T-cell (primary cell): Measurements from ENCODE around the gene CYP2W1. TPM values are rescaled to one million over a fixed set of nuclear protein-coding genes. Genes with fewer than 3 reads are reported as not detected.
"Not testable (repeated sequence)": the region's sequence is repeated elsewhere in the genome, so short reads cannot be mapped to it uniquely, and the experiment has no call there.

Experiments used
- ATAC-seq, 4 experiments: fragments of 200-7000 bp in 3 of 4; fragments of 150-1000 bp in 1 of 4; cut with Tn5 transposase; replicated peaks in 1 of 4; 1 replicate in 3 of 4; 2 replicates in 1 of 4; pipeline ENCODE4 v1.10.0; 2021; ENCODE audit warnings: moderate library complexity in 3 of 4, mild to moderate bottlenecking in 2 of 4, moderate number of reproducible peaks in 1 of 4
- CTCF ChIA-PET, 2 donors: fragments of 300-600 bp; sonication (Branson Sonifier 250); formaldehyde crosslinking; loops; one replicate each; lab custom pipeline; 2022; ENCODE audit warnings: antibody characterized with exemption in 2 of 2; lab: Charles Lee
- POLR2A ChIA-PET, 2 donors: fragments of 300-600 bp; sonication (Branson Sonifier 250); formaldehyde crosslinking; loops; one replicate each; lab custom pipeline; 2022; ENCODE audit warnings: antibody characterized with exemption in 2 of 2; lab: Charles Lee
- DNase-seq, 35 experiments: peaks; one replicate each; pipeline versions ENCODE4 v3.0.0 to v3.0.0-alpha.2; 2013 to 2023
- H3K27ac ChIP-seq: one replicate; pipeline ENCODE4 v1.5.1; 2013; ENCODE audit warnings: low read length
- H3K27me3 ChIP-seq, 2 experiments: replicated peaks in 1 of 2; 1 replicate in 1 of 2; 2 replicates in 1 of 2; pipeline versions ENCODE4 v1.6.1 to v1.7.0; 2013; ENCODE audit warnings: low read length in 1 of 2, mixed read lengths in 1 of 2; ENCODE audit not compliant: control insufficient read depth in 2 of 2, insufficient read depth in 2 of 2; ENCODE audit errors: extremely low read depth in 1 of 2
- H3K36me3 ChIP-seq, 2 donors: 1 replicate in 1 of 2; 2 replicates in 1 of 2; pipeline versions ENCODE4 v1.6.1 to v1.7.0; 2013; ENCODE audit warnings: low read length in 1 of 2; ENCODE audit not compliant: control insufficient read depth in 2 of 2, insufficient read depth in 1 of 2; ENCODE audit errors: extremely low read depth in 1 of 2
- H3K4me1 ChIP-seq, 2 experiments: 1 replicate in 1 of 2; 2 replicates in 1 of 2; pipeline versions ENCODE4 v1.6.1 to v1.7.0; 2013; ENCODE audit warnings: low read length in 2 of 2, mixed read lengths in 1 of 2; ENCODE audit not compliant: insufficient read depth in 2 of 2, control insufficient read depth in 1 of 2; ENCODE audit errors: extremely low read depth in 1 of 2
- H3K4me3 ChIP-seq, 2 donors: 1 replicate in 1 of 2; 2 replicates in 1 of 2; pipeline versions ENCODE4 v1.5.1 to v1.7.0; 2013; ENCODE audit warnings: mild to moderate bottlenecking in 2 of 2, low read length in 1 of 2, moderate library complexity in 1 of 2; ENCODE audit not compliant: control insufficient read depth in 1 of 2; ENCODE audit errors: extremely low read depth in 1 of 2
- H3K9me3 ChIP-seq: 2 replicates; pipeline ENCODE4 v1.7.0; 2013
- H3K27ac Mint-ChIP-seq, 2 donors: one replicate each; pipeline ENCODE4 v1.8.0; 2020 to 2021; ENCODE audit warnings: mild to moderate bottlenecking in 2 of 2, mixed read lengths in 2 of 2
- H3K27me3 Mint-ChIP-seq, 2 donors: one replicate each; pipeline ENCODE4 v1.8.0; 2021 to 2022; ENCODE audit warnings: mixed read lengths in 2 of 2
- H3K36me3 Mint-ChIP-seq: one replicate; pipeline ENCODE4 v1.8.0; 2021; ENCODE audit warnings: mixed read lengths
- H3K4me1 Mint-ChIP-seq, 3 donors: one replicate each; pipeline ENCODE4 v1.8.0; 2020 to 2022; ENCODE audit warnings: mixed read lengths in 3 of 3, mild to moderate bottlenecking in 1 of 3
- H3K4me3 Mint-ChIP-seq, 3 donors: one replicate each; pipeline ENCODE4 v1.8.0; 2020 to 2022; ENCODE audit warnings: mild to moderate bottlenecking in 3 of 3, mixed read lengths in 3 of 3, moderate library complexity in 3 of 3
- H3K9me3 Mint-ChIP-seq, 3 donors: one replicate each; pipeline ENCODE4 v1.8.0; 2020 to 2022; ENCODE audit warnings: mixed read lengths in 3 of 3
- WGBS: methylation state at CpG from one replicate; pipeline ENCODE4 v1.1.5; 2013; ENCODE audit warnings: missing lambda C conversion rate; ENCODE audit not compliant: insufficient coverage; 5-methylcytosine and 5-hydroxymethylcytosine counted together
- total RNA-seq, 35 experiments: library from RNA in 6 of 35; stranded (reverse) in 6 of 35; fragments of 120-200 nt in 1 of 35; gene quantifications; one replicate each; pipeline versions ENCODE4 v1.2.1 to v1.2.4 and lab custom pipeline; 2013 to 2026

The CYP2W1 gene
- total RNA-seq, 5 donors from 2014 or later (not counting 1 experiment from before 2014, with no cell fraction given) = 0.19 TPM; not detected in 4

DNA sequence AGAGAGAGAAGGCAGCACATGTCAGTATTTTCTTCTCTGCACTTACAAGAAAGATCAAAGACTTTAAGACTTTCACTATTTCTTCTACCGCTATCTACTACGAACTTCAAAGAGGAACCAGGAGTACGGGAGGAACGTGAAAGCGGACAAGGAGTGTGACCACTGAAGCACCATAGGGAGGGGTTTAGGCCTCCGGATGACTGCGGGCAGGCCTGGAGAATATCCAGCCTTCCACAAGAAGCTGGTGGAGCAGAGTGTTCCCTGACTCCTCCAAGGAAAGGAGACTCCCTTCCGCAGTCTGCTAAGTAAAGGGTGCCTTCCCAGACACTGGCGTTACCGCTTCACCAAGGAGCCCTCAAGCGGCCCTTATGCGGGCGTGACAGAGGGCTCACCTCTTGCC is 22.0 kb upstream of the CYP2W1 start:
- H3K9me3 Mint-ChIP-seq, H3K36me3 Mint-ChIP-seq, DNase-seq, H3K27ac Mint-ChIP-seq, H3K27ac ChIP-seq, H3K4me3 Mint-ChIP-seq, H3K36me3 ChIP-seq, CTCF ChIA-PET, H3K4me3 ChIP-seq, ATAC-seq, H3K9me3 ChIP-seq, H3K27me3 Mint-ChIP-seq: not testable (repeated sequence)
- WGBS = 34% methylated on average over 5 of the region's 13 CpGs
- H3K4me1 Mint-ChIP-seq = peaks cover 10 to 25% (median 22%) of the 10 kb centered on the region in 3 donors
- Histone ChIP-seq H3K27me3 (peaks cover 0 to 44% of the 10 kb centered on the region in 2 experiments), H3K4me1 (peaks cover 4 to 30% of the 10 kb centered on the region in 2 experiments)
- POLR2A ChIA-PET = interaction anchor here in 1 of 2 donors (0.6 kb wide), 1 partner anchor 9 kb away, joined by 12 read pairs; no protein-coding TSS in a partner anchor

DNA sequence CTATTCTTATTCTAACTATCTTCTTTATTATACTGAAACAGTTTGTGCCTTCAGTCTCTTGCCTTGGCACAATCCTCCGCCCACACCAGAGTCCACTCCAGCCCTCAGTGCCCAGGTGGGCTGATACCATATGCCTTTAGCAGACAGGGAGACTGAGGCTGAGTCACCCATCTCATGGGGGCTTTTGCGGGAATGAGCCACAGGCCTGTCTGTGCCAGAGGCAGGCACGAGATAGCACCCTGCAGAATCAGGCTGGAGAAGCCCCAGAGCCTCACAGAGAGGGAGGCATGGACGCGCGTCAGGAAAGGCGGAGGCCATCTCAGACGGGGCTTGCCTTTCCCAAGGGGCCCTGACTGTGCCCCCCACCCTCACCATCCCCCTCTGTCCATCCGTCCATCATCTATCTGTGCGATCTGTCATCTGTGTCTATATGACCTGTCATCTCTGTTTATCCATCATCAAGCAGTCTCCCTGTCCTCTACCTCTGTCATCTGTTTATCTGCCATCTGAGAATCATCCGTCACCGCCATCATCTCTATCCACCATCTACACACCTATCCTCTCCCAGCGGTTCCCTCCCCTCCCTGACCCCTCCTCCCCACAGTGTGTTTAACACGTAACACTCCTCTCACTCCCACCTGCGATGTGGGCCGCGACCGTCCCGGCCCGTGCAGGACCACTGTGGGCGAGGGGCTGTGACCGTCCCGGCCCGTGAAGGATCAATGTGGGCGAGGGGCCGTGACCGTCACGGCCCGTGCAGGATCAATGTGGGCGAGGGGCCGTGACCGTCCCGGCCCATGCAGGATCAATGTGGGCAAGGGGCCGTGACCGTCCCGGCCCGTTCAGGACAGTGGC is 21.2 kb upstream of the CYP2W1 start:
- no peak overlapping the region for H3K27ac Mint-ChIP-seq
- Histone ChIP-seq H3K36me3 (peaks cover 0 to 6% of the 10 kb centered on the region in 2 donors), H3K4me1 (peaks cover 4 to 30% of the 10 kb centered on the region in 2 experiments), H3K27me3 (peaks cover 0 to 42% of the 10 kb centered on the region in 2 experiments), H3K9me3 (no peaks in the 10 kb centered on the region), H3K4me3 (no peak overlapping the region), H3K27ac (no peak overlapping the region)
- no peaks in the 10 kb centered on the region for H3K36me3 Mint-ChIP-seq
- WGBS = 93% methylated on average over 31 of the region's 37 CpGs
- ChIA-PET POLR2A (interaction anchor here in 1 of 2 donors (0.6 kb wide), 1 partner anchor 8 kb away, joined by 12 read pairs; no protein-coding TSS in a partner anchor), CTCF (no interaction called here)
- no peak overlapping the region for H3K4me3 Mint-ChIP-seq
- no peak for ATAC-seq
- H3K4me1 Mint-ChIP-seq = peaks cover 16 to 29% (median 22%) of the 10 kb centered on the region in 3 donors
- no peak for DNase-seq
- no peaks in the 10 kb centered on the region for H3K27me3 Mint-ChIP-seq
- no peaks in the 10 kb centered on the region for H3K9me3 Mint-ChIP-seq

DNA sequence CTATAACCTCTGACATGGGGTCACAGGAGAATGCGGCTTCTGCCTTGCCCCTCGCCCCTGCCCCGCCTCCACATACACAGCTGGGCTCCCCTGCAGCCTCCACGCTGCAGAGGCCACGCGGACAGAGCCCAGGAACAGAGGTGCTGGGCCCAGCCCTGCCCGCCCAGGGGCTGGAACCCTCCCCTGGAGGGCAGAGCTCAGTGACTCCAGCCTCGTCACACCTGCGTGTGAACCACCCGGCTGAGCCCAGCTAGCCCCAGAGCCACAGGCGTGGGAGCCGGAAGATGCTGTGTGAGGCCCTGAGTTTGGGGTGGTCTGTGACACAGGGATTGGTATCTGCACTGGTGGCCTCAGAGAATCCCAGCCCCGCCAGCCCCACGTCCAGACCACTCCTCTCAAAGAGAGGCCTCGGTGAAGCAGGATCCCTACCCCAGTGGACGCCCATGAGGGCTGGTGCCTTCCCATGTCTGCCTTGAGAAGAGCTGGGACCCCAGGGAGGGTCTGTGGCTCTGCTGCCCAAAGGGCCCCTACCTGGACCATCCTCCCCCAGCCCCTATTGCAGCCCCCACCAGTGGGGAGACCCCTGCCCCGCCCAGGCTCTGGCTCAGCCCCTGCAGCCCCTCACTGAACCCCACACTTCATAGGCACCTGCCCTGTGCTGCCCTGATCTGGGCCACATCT is 20.4 kb upstream of the CYP2W1 start:
- Mint-ChIP-seq H3K4me3 (no peak overlapping the region), H3K36me3 (peaks cover 5% of the 10 kb centered on the region), H3K9me3 (no peaks in the 10 kb centered on the region), H3K27me3 (no peaks in the 10 kb centered on the region), H3K4me1 (peaks cover 17 to 29% (median 22%) of the 10 kb centered on the region in 3 donors), H3K27ac (no peak overlapping the region)
- CTCF ChIA-PET = no interaction called here
- H3K4me1 ChIP-seq = peaks cover 4 to 30% of the 10 kb centered on the region in 2 experiments
- peaks cover 0 to 35% of the 10 kb centered on the region in 2 experiments for H3K27me3 ChIP-seq
- H3K4me3 ChIP-seq = no peak overlapping the region
- POLR2A ChIA-PET = no interaction called here
- H3K9me3 ChIP-seq = no peaks in the 10 kb centered on the region
- DNase-seq (no peak), ATAC-seq (peak in 2 of 4 experiments; percentile 4 to 16)
- no peak overlapping the region for H3K27ac ChIP-seq
- WGBS = 96% methylated on average over 14 of the region's 17 CpGs
- H3K36me3 ChIP-seq = peaks cover 0 to 13% of the 10 kb centered on the region in 2 donors

DNA sequence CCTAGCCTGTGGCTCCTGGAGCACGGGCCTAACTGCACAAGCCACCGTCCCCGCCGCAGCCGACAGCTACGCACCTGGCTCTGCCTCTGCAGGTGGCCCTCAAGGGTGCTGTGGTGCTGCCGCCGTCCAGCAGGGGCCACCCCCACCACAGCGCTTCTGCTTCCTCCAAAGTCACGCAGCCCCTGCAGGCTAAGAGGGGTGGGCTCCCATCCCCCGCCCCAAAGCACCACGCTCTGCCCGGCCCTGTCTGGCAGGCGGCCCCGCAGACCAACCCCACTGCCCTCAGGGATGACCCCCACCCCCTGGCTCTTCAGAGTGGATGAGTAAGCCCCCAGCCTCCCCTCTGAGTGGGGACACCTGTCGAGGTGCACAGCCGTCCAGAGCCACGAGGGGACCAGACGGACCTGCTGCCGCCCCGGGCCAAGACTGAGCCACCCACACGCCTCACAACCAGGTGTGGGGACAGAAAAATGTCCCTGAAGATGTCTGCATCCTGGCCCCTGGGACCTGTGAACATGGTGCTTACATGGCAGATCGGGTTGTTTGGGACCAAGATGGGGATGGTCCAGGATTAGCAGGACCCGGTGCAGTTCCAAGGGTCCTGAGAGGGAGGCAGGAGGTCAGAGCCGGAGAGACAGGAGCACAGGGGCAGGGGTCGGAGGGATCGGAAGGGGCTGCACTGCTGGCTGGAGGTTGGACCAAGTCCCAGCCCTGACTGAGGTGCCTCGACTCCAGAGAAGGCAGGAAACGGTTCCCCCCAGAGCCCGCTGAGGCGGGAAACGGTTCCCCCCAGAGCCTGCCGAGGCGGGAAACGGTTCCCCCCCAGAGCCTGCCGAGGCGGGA is 19.5 kb upstream of the CYP2W1 start:
- H3K4me1 ChIP-seq = peaks cover 4 to 30% of the 10 kb centered on the region in 2 experiments
- Mint-ChIP-seq H3K4me1 (peaks cover 22 to 31% (median 22%) of the 10 kb centered on the region in 3 donors), H3K9me3 (no peaks in the 10 kb centered on the region), H3K4me3 (peak overlapping the region; percentile 6 to 43 (median 23)), H3K27me3 (no peaks in the 10 kb centered on the region), H3K27ac (peak overlapping the region in 1 of 2 donors; percentile 52), H3K36me3 (peaks cover 15% of the 10 kb centered on the region)
- peaks cover 0 to 26% of the 10 kb centered on the region in 2 experiments for H3K27me3 ChIP-seq
- no peaks in the 10 kb centered on the region for H3K9me3 ChIP-seq
- CTCF ChIA-PET = interaction anchor here in 1 of 2 donors (0.6 to 0.7 kb wide), 2 partner anchors 11 to 18 kb away, joined by 3 to 4 read pairs; no protein-coding TSS in a partner anchor
- peaks cover 4 to 22% of the 10 kb centered on the region in 2 donors for H3K36me3 ChIP-seq
- ATAC-seq = peak; percentile 43 to 59 (median 50)
- no peak overlapping the region for H3K4me3 ChIP-seq
- POLR2A ChIA-PET = interaction anchor here (0.6 to 0.7 kb wide), 2 partner anchors 9 to 583 kb away, joined by 3 read pairs; no protein-coding TSS in a partner anchor
- WGBS = 32% methylated on average over 25 of the region's 37 CpGs
- no peak overlapping the region for H3K27ac ChIP-seq
- peak in 10 of 35 experiments; percentile 16 to 41 (median 20) for DNase-seq

DNA sequence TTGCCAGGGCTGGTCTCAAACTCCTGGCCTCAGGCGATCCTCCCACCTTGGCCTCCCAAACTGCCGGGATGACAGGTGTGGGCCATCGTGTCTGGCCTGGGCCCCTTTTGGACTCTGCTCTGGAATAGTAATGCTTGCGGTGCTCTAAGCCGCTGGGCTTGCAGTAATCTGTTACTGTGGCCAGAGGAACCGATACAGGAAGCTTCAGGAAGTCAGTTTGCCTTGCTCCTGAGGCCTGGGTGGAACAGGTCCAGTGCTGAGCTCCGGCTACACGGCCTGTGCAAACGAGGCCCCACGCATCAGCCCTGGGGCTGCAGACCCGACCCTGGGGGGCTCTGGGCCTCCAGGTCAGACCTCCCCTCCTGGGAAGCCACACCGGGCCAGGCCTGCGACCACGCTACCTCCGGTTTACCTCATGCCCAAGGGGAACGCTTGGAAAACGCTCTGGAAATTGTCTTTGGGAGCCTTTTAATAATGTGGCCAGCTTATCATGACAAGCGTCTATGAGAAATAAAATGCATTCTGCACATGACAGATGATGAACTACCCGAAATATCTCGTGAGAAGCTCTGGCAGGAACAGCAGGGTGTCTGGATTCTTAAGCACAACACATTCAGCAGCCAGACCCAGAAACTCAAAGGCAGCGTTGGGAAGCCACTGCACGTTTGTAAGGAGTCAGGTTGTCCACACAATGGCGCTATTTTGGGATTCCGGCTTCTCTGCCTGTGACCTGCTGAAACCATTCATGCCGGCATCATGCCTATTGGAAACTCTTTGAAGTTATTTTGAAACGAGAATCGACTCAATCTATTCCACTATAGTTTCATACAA is 18.4 kb upstream of the CYP2W1 start:
- DNase-seq (no peak), ATAC-seq (peak in 1 of 4 experiments; percentile 2)
- H3K9me3 Mint-ChIP-seq = no peaks in the 10 kb centered on the region
- Histone ChIP-seq H3K9me3 (no peaks in the 10 kb centered on the region), H3K4me1 (peaks cover 4 to 30% of the 10 kb centered on the region in 2 experiments), H3K27ac (no peak overlapping the region), H3K36me3 (peaks cover 6 to 32% of the 10 kb centered on the region in 2 donors), H3K4me3 (no peak overlapping the region), H3K27me3 (peaks cover 0 to 19% of the 10 kb centered on the region in 2 experiments)
- ChIA-PET CTCF (interaction anchor here in 1 of 2 donors (0.6 to 0.7 kb wide), 2 partner anchors 10 to 17 kb away, joined by 3 to 4 read pairs; no protein-coding TSS in a partner anchor), POLR2A (interaction anchor here (0.5 to 0.7 kb wide), 5 partner anchors 80 to 1383 kb away, joined by 3 to 4 read pairs (median 3); no protein-coding TSS in a partner anchor)
- H3K27me3 Mint-ChIP-seq = no peaks in the 10 kb centered on the region
- peaks cover 20% of the 10 kb centered on the region for H3K36me3 Mint-ChIP-seq
- peaks cover 22 to 31% (median 22%) of the 10 kb centered on the region in 3 donors for H3K4me1 Mint-ChIP-seq
- no peak overlapping the region for H3K4me3 Mint-ChIP-seq
- H3K27ac Mint-ChIP-seq = no peak overlapping the region
- 57% methylated on average over 23 of the region's 27 CpGs for WGBS
